OCI-LY1 (cell line): Measurements from ENCODE around the gene CDC42BPB.

Source experiments
- EZH2 ChIP-seq: fragments of 200-600 bp; sonication (generic), shearing (Covaris generic); IDR thresholded peaks from 2 replicates; pipeline ENCODE4 v1.8.0; 2017; ENCODE audit warnings: borderline replicate concordance, mixed run types, mild to moderate bottlenecking, antibody characterized with exemption, low read length, moderate library complexity, mixed read lengths
- TF ChIP-seq, protein P1 (sequence below): fragments of 200-600 bp; sonication (generic), shearing (Covaris generic); IDR thresholded peaks from 2 replicates; pipeline ENCODE4 v1.5.1; 2017; ENCODE audit warnings: mild to moderate bottlenecking, antibody characterized with exemption, low read length, moderate library complexity, mixed read lengths

- TF ChIP-seq EZH2, result no peak
- TF ChIP-seq, protein P1, sequence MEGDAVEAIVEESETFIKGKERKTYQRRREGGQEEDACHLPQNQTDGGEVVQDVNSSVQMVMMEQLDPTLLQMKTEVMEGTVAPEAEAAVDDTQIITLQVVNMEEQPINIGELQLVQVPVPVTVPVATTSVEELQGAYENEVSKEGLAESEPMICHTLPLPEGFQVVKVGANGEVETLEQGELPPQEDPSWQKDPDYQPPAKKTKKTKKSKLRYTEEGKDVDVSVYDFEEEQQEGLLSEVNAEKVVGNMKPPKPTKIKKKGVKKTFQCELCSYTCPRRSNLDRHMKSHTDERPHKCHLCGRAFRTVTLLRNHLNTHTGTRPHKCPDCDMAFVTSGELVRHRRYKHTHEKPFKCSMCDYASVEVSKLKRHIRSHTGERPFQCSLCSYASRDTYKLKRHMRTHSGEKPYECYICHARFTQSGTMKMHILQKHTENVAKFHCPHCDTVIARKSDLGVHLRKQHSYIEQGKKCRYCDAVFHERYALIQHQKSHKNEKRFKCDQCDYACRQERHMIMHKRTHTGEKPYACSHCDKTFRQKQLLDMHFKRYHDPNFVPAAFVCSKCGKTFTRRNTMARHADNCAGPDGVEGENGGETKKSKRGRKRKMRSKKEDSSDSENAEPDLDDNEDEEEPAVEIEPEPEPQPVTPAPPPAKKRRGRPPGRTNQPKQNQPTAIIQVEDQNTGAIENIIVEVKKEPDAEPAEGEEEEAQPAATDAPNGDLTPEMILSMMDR, result no peak
These were observed 136.9 kb downstream of the CDC42BPB start for GRCh38 chr14:102920273-102920997.
